SK-N-SH (cell line): ENCODE data around the gene QSER1. TPM values are rescaled to one million over a fixed set of nuclear protein-coding genes. Genes with fewer than 3 reads are reported as not detected.

Experiments used
- CTCF ChIA-PET: fragments of 300-600, 350-600 bp; formaldehyde crosslinking; extraction: SDS; loops from one replicate; lab custom pipeline; 2021; lab: Yijun Ruan, JAX
- POLR2A ChIA-PET: fragments of 350-600 bp; sonication (Branson Sonifier 250); formaldehyde crosslinking; extraction: SDS; loops from one replicate; lab custom pipeline; 2020; ENCODE audit warnings: antibody characterized with exemption, inconsistent platforms; lab: Yijun Ruan, JAX
- DNase-seq: peaks from one replicate; pipeline ENCODE4 v3.0.0; 2012
- H2AFZ ChIP-seq: fragments of 200-600 bp; sonication (generic); 2 replicates; pipeline ENCODE4 v1.8.1; 2016; ENCODE audit warnings: antibody characterized with exemption, mild to moderate bottlenecking, low read depth
- H3F3A ChIP-seq: fragments of 200-600 bp; sonication (generic); replicated peaks from 2 replicates; pipeline ENCODE3; 2016; ENCODE audit warnings: antibody characterized with exemption, mild to moderate bottlenecking; ENCODE audit not compliant: insufficient read depth
- H3K27ac ChIP-seq, 2 experiments: fragments of 200-500 bp in 1 of 2; fragments of 200-600 bp in 1 of 2; sonication (Bioruptor generic) in 1 of 2; sonication (generic), shearing (Covaris generic) in 1 of 2; 2 replicates each; pipeline versions ENCODE4 v1.5.1 to v1.6.1; 2014 to 2016; ENCODE audit warnings: low read depth in 2 of 2, inconsistent platforms in 1 of 2, low read length in 1 of 2, mild to moderate bottlenecking in 1 of 2, mixed read lengths in 1 of 2
- H3K27me3 ChIP-seq: fragments of 200-600 bp; sonication (generic), shearing (Covaris generic); 2 replicates; pipeline ENCODE4 v1.6.1; 2016; ENCODE audit warnings: mixed run types; ENCODE audit not compliant: insufficient read depth
- H3K36me3 ChIP-seq, 2 experiments: fragments of 200-500 bp in 1 of 2; fragments of 200-600 bp in 1 of 2; sonication (Bioruptor generic) in 1 of 2; sonication (generic) in 1 of 2; replicated peaks in 1 of 2; 2 replicates each; pipeline versions ENCODE3 to v1.5.1; 2014 to 2016; ENCODE audit warnings: low read length in 1 of 2, mild to moderate bottlenecking in 1 of 2; ENCODE audit not compliant: insufficient read depth in 2 of 2, control insufficient read depth in 1 of 2
- H3K4me1 ChIP-seq, 2 experiments: fragments of 200-500 bp in 1 of 2; fragments of 200-600 bp in 1 of 2; sonication (Bioruptor generic) in 1 of 2; sonication (generic), shearing (Covaris generic) in 1 of 2; 2 replicates each; pipeline versions ENCODE4 v1.5.1 to v1.6.1; 2014 to 2016; ENCODE audit warnings: low read depth in 1 of 2, low read length in 1 of 2, mixed run types in 1 of 2; ENCODE audit not compliant: insufficient read depth in 2 of 2, control insufficient read depth in 1 of 2
- H3K4me2 ChIP-seq: fragments of 200-600 bp; sonication (generic), shearing (Covaris generic); 2 replicates; pipeline ENCODE4 v1.6.1; 2017; ENCODE audit warnings: mixed run types
- H3K4me3 ChIP-seq, 2 experiments: fragments of 200-500 bp in 1 of 2; fragments of 200-600 bp in 1 of 2; sonication (Bioruptor generic) in 1 of 2; sonication (generic), shearing (Covaris generic) in 1 of 2; 2 replicates each; pipeline versions ENCODE4 v1.5.1 to v1.8.1; 2014 to 2016; ENCODE audit warnings: low read depth in 2 of 2, inconsistent platforms in 1 of 2, low read length in 1 of 2, mild to moderate bottlenecking in 1 of 2, mixed read lengths in 1 of 2, moderate library complexity in 1 of 2
- H3K79me2 ChIP-seq: fragments of 200-600 bp; sonication (generic); 2 replicates; pipeline ENCODE4 v1.8.1; 2017; ENCODE audit warnings: mild to moderate bottlenecking; ENCODE audit not compliant: insufficient read depth
- H3K9ac ChIP-seq: fragments of 200-600 bp; sonication (generic); 2 replicates; pipeline ENCODE4 v1.6.1; 2017; ENCODE audit warnings: mixed run types
- H3K9me2 ChIP-seq: fragments of 200-600 bp; sonication (generic); 2 replicates; pipeline ENCODE4 v1.6.1; 2017; ENCODE audit warnings: mixed run types
- H3K9me3 ChIP-seq: fragments of 200-600 bp; sonication (generic); 2 replicates; pipeline ENCODE4 v1.6.1; 2017; ENCODE audit warnings: mixed run types, mild to moderate bottlenecking, moderate library complexity
- H4K20me1 ChIP-seq: fragments of 200-600 bp; sonication (generic); 2 replicates; pipeline ENCODE4 v1.6.1; 2017; ENCODE audit warnings: mild to moderate bottlenecking, mixed run types; ENCODE audit not compliant: insufficient read depth
- CHD2 ChIP-seq: fragments of 150-350 bp; IDR thresholded peaks from 2 replicates; pipeline ENCODE4 v1.6.1; 2018; ENCODE audit warnings: low read length; ENCODE audit not compliant: partially characterized antibody
- ELF1 ChIP-seq: IDR thresholded peaks from 2 replicates; pipeline ENCODE4 v1.4.0; 2012
- JUND ChIP-seq: IDR thresholded peaks from 2 replicates; pipeline ENCODE4 v1.4.0; 2012
- POLR2AphosphoS5 ChIP-seq: IDR thresholded peaks from 2 replicates; pipeline ENCODE4 v1.6.1; 2012; ENCODE audit warnings: low read depth, low read length
- RCOR1 ChIP-seq: fragments of 150-350 bp; IDR thresholded peaks from 2 replicates; pipeline ENCODE4 v1.6.1; 2017; ENCODE audit warnings: antibody characterized with exemption, low read length
- RXRA ChIP-seq: IDR thresholded peaks from 2 replicates; pipeline ENCODE4 v1.4.0; 2012; ENCODE audit warnings: low read depth, mild to moderate bottlenecking, borderline replicate concordance
- SMC3 ChIP-seq: IDR thresholded peaks from 2 replicates; pipeline ENCODE4 v1.6.1; 2012; ENCODE audit warnings: low read depth, low read length, improper control_type of control experiment
- TEAD4 ChIP-seq: IDR thresholded peaks from 2 replicates; pipeline ENCODE4 v1.4.0; 2012; ENCODE audit warnings: mild to moderate bottlenecking, borderline replicate concordance; ENCODE audit not compliant: insufficient read depth
- WGBS: methylation state at CpG from one replicate; pipeline ENCODE4 v1.1.6; 2017; ENCODE audit warnings: low lambda C conversion rate; 5-methylcytosine and 5-hydroxymethylcytosine counted together
- polyA plus RNA-seq, 3 experiments: library from polyadenylated mRNA; depleted of rRNA; stranded (reverse); fragments of >200 nt; gene quantifications; 2 replicates each; pipeline ENCODE4 v1.2.3, GENCODE V29; 2012
- TF ChIP-seq, protein P1 (sequence below): IDR thresholded peaks from 2 replicates; pipeline ENCODE4 v1.4.0; 2012; ENCODE audit warnings: low read depth, borderline replicate concordance
- TF ChIP-seq, protein P2 (sequence below): fragments of 150-350 bp; IDR thresholded peaks from 2 replicates; pipeline ENCODE4 v1.6.1; 2016; ENCODE audit warnings: mild to moderate bottlenecking, low read depth, low read length
- TF ChIP-seq, protein P3 (sequence below): IDR thresholded peaks from 2 replicates; pipeline ENCODE4; 2012
- TF ChIP-seq, protein P4 (sequence below): fragments of 200-600 bp; sonication (generic); IDR thresholded peaks from 2 replicates; pipeline ENCODE4 v1.6.1; 2017; ENCODE audit warnings: antibody characterized with exemption, mild to moderate bottlenecking, moderate library complexity

Gene QSER1
- polyA plus RNA-seq, 1 of the 3 experiments (the other 2 are of a cell fraction) = 4.2 TPM

DNA sequence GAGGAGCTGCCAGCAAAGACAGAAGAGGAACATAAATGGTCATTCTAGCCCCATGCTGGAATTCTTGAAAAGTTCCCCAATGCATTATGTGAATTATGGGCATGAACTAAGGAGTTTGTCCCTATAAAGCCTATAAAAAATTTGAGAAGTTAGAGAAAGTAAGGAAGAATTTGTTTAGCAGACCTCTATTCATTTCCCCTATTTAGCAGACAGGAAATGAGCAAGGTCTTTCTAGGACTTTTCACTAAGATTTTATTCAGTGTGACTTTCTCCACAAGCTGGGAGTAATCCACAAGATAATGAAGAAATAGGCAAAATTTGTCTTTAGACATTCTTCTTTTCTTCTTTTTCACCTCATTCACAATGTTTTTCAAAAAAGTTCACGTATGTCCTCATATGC, 42.9 kb upstream of the QSER1 start (continued):
- TF ChIP-seq, protein P1, sequence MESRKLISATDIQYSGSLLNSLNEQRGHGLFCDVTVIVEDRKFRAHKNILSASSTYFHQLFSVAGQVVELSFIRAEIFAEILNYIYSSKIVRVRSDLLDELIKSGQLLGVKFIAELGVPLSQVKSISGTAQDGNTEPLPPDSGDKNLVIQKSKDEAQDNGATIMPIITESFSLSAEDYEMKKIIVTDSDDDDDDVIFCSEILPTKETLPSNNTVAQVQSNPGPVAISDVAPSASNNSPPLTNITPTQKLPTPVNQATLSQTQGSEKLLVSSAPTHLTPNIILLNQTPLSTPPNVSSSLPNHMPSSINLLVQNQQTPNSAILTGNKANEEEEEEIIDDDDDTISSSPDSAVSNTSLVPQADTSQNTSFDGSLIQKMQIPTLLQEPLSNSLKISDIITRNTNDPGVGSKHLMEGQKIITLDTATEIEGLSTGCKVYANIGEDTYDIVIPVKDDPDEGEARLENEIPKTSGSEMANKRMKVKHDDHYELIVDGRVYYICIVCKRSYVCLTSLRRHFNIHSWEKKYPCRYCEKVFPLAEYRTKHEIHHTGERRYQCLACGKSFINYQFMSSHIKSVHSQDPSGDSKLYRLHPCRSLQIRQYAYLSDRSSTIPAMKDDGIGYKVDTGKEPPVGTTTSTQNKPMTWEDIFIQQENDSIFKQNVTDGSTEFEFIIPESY = no peak
- TF ChIP-seq RXRA (no peak), JUND (no peak), RCOR1 (no peak)
- TF ChIP-seq, all 33 proteins: peak for 0

DNA sequence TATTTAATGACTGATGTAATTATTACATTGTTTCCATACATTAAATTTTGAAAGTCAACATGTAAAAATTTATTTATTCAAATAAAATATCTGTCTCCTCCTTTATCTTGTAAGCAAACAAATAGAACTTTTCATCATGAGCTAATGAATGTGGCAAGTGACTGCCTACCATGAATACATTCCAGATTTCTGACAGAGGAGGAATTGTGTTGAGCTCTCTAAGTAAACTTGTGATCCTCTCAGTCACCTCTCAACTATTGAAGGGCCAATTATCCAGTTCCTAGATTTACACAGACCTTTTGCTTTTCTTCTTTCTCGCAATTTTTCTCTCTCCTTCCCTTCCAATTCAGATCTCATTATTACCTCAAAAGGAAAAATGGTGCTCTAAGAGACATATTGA, 41.4 kb upstream of the QSER1 start:
- Histone ChIP-seq H3K79me2 (no peaks in the 10 kb centered on the region), H3K9ac (no peak overlapping the region), H3K36me3 (no peaks in the 10 kb centered on the region), H3K4me1 (peaks cover 0 to 10% of the 10 kb centered on the region in 2 experiments; a peak in 1 of 4 replicates), H4K20me1 (no peaks in the 10 kb centered on the region), H3K9me2 (no peaks in the 10 kb centered on the region), H3K27me3 (peaks cover 13% of the 10 kb centered on the region; the same call in 1 of the 2 replicates), H3K9me3 (no peaks in the 10 kb centered on the region), H3F3A (no peaks in the 10 kb centered on the region), H3K4me3 (no peak overlapping the region), H2AFZ (no peak overlapping the region), H3K4me2 (no peak overlapping the region), H3K27ac (no peak overlapping the region)
- no peak for DNase-seq
- 36% methylated on average over 1 of the region's 1 CpG for WGBS
- POLR2A ChIA-PET = no interaction called here
- CTCF ChIA-PET = no interaction called here
- TF ChIP-seq, protein P2, sequence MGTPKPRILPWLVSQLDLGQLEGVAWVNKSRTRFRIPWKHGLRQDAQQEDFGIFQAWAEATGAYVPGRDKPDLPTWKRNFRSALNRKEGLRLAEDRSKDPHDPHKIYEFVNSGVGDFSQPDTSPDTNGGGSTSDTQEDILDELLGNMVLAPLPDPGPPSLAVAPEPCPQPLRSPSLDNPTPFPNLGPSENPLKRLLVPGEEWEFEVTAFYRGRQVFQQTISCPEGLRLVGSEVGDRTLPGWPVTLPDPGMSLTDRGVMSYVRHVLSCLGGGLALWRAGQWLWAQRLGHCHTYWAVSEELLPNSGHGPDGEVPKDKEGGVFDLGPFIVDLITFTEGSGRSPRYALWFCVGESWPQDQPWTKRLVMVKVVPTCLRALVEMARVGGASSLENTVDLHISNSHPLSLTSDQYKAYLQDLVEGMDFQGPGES = no peak
- TF ChIP-seq TEAD4 (no peak), ELF1 (no peak), SMC3 (no peak), CHD2 (no peak), POLR2AphosphoS5 (no peak)
- TF ChIP-seq, protein P3, sequence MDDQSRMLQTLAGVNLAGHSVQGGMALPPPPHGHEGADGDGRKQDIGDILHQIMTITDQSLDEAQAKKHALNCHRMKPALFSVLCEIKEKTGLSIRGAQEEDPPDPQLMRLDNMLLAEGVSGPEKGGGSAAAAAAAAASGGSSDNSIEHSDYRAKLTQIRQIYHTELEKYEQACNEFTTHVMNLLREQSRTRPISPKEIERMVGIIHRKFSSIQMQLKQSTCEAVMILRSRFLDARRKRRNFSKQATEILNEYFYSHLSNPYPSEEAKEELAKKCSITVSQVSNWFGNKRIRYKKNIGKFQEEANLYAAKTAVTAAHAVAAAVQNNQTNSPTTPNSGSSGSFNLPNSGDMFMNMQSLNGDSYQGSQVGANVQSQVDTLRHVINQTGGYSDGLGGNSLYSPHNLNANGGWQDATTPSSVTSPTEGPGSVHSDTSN = no peak
- TF ChIP-seq, protein P4, sequence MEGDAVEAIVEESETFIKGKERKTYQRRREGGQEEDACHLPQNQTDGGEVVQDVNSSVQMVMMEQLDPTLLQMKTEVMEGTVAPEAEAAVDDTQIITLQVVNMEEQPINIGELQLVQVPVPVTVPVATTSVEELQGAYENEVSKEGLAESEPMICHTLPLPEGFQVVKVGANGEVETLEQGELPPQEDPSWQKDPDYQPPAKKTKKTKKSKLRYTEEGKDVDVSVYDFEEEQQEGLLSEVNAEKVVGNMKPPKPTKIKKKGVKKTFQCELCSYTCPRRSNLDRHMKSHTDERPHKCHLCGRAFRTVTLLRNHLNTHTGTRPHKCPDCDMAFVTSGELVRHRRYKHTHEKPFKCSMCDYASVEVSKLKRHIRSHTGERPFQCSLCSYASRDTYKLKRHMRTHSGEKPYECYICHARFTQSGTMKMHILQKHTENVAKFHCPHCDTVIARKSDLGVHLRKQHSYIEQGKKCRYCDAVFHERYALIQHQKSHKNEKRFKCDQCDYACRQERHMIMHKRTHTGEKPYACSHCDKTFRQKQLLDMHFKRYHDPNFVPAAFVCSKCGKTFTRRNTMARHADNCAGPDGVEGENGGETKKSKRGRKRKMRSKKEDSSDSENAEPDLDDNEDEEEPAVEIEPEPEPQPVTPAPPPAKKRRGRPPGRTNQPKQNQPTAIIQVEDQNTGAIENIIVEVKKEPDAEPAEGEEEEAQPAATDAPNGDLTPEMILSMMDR = no peak
